Hematopoietic multipotent progenitor cell treated with erythropoietin and hydrocortisone succinate and interleukin-3 and kit ligand, for 15 days (in vitro differentiated cells): ENCODE measurements around the gene ZNF133.
"Not testable (repeated sequence)": the region's sequence is repeated elsewhere in the genome, so short reads cannot be mapped to it uniquely, and the experiment has no call there.

ENCODE experiments used
- DNase-seq: peaks from one replicate; pipeline ENCODE4 v3.0.0-alpha.2; 2015; ENCODE audit warnings: low spot score

Gene ZNF133

GRCh38 chr20:18287915-18288748, at the start of gene ZNF133:
ZNF133 (plus strand) TSS chr20:18288527; CDS start chr20:18305687, 17,160 bp downstream.
- peak; percentile 96 for DNase-seq

DNA sequence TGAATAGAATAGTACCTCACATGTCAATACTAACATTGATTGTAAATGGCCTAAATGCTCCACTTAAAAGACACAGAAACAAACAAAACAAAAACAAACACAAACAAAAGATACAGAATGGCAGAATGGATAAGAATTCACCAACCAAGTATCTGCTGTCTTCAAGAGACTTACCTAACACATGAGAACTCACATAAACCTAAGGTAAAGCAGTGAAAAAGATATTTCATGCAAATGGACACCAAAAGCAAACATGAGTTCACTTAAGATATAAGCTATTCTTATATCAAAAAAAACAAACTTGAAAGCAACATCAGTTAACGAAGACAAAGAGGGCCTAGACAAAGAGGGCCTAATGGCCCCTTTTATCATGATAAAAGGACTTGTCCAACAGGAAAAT, 47.3 kb upstream of the ZNF133 start:
- DNase-seq: no peak

GRCh38 chr20:18243802-18244201, 44.5 kb upstream of the ZNF133 start:
- DNase-seq: no peak

DNA sequence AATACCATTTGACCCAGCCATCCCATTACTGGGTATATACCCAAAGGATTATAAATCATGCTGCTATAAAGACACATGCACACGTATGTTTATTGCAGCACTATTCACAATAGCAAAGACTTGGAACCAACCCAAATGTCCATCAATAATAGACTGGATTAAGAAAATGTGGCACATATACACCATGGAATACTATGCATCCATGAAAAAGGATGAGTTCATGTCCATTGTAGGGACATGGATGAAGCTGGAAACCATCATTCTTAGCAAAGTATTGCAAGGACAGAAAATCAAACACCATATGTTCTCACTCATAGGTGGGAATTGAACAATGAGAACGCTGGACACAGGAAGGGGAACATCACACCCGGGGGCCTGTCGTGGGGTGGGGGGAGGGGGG, 39.8 kb upstream of the ZNF133 start:
- DNase-seq: not testable (repeated sequence)

- no peak for DNase-seq
Measured at GRCh38 chr20:18250217-18250616, 38.1 kb upstream of the ZNF133 start.

DNA sequence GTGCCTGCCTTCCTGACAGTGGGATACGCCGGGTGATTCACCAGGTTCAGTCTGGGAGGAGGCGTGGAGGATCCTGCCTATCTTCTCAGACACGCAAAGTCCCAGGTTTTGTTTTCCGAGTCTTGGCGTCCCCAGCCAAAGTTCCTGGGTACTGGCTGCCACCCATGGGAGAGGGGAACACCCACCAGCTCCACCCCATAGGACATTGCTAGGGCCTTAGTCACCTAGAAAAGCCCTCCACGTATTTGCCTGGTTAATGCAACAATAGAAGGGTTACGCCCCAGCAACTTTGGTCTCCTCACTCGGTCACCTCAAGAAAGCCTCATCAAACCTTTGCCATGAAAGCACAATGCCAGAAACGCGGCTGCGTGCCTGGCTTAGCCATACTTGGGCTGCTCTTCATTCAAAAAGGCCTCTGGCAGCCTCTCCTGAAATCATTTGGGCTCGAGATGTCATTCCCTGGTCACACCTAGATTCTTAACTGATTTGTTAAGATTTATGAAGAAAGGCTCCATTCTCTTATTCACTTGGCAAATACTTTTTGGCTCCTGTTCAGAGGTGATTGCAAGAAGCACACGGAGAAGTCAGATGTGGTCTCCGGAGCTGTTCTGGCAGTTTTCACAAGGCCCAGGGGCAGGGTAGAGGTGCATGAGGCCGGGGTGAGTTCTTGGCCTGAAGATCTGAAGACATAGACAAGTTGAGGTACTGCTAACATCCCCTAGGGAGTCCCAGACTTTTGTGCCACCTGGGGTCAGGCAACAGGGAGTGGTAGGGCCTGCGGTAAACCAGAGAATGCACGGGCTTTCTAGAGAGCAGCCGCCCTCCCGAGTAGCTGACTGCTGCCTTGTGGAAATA, 35.5 kb upstream of the ZNF133 start:
- no peak for DNase-seq

DNA sequence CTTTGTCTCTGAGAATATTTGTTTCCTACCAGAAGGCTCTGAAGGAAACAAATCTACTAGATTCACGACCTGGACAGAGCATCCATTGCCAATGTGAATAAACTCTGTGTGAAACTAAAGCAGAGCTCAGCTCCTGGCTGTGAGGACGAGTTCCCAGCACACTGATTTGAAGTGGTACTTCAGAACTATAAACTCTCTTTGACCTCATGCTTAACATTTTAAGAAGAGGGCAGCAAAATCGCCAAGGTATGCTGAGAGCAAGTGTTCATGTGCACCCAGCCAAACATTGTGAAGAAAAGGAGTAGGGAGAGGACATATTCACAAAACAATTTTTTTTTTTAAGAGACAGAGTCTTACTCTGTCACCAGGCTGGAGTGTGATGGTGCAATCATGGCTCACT, 33.7 kb upstream of the ZNF133 start:
- DNase-seq: no peak

- no peak for DNase-seq
Measured at GRCh38 chr20:18255526-18255925, 32.8 kb upstream of the ZNF133 start.

DNA sequence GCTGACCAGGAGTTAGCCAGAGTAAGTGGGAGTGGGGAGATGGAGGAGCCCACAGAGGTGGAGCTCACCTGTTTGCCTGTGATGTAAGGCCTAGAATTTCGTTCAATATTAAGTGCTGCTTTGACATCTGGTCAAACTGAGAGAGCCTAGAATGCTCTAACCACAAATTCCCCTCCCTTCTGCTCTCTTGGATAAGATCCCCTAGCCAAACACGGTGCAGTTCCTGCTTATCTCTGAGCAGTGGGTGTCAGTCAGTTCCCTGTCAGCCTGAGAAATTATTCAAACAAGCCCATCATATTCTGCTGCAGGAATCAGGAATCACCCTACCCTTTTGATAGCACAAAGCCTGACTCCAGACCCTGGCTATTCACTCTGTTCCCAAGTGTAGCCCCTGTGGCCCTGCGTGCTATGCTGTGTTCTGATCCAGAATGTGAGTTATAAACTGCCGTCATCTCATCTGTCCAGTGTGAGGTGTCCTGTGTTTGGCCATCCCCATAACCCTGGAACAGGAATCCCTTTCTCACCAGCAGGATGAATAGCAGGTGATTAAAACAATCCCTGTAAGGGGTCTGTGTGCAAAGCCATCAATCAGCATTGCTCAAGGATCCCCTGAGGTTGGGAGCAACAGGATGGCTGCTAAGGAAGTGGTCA, 31.8 kb upstream of the ZNF133 start:
- peak; percentile 77 for DNase-seq

- DNase-seq: peak; percentile 37
Measured at GRCh38 chr20:18258126-18258860, 30.0 kb upstream of the ZNF133 start.

DNA sequence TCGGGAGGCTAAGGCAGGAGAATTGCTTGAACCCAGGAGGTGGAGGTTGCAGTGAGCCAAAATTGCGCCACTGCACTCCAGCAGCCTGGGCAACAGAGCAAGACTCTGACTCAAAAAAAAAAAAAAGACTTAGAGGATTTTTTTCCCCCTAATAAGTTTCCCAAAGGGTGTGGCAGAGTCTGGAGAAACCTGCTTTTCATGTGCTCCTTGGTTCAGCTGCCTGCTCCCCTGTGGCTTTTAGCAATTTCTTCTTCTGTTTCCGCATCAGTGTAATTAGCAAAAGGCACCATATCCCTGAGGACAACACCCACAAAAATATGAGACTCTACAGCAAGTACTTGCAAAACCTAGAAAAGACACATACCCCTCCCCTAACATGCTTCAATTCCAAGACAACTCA, 28.6 kb upstream of the ZNF133 start:
- DNase-seq: no peak

- no peak for DNase-seq
Measured at GRCh38 chr20:18263723-18264122, 24.6 kb upstream of the ZNF133 start.

- DNase-seq: no peak
Measured at GRCh38 chr20:18265441-18265840, 22.9 kb upstream of the ZNF133 start.

DNA sequence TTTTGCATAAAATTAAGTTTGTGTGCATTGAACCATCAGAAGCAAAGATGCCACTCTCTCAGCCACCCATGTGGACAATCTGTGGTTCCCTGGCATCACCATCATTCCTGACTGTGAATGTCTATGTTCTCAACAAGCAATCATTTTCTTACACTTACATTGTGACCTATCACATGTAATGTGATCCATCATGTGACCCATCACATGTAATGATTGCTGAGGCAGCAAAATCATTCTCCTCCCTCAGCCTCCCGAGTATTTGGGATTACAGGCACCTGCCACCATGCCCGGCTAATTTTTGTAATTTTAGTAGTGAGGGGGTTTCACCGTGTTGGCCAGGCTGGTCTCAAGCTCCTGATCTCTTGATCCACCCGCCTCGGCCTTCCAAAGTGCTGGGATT, 22.0 kb upstream of the ZNF133 start:
- no peak for DNase-seq

DNA sequence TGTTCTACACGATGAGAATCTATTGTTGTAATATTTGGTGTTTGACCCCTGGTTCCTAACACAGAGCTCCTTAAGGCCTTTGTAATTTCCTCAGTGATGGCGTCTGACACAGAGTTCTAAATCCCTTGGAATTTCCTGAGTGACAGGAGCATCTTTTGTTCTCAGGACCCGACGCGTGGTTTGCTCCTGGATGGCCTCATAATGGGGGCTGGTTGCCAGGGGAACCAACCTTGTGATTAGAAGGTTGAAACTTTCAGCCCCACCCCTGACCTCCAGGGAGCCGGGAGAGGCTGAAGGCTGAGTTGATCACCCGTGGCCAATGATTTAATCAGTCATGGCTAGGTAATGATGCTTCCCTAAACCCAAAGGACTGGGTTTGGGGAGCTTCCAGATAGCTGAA, 20.5 kb upstream of the ZNF133 start:
- DNase-seq: no peak

GRCh38 chr20:18271160-18271559, 17.2 kb upstream of the ZNF133 start:
- no peak for DNase-seq

DNA sequence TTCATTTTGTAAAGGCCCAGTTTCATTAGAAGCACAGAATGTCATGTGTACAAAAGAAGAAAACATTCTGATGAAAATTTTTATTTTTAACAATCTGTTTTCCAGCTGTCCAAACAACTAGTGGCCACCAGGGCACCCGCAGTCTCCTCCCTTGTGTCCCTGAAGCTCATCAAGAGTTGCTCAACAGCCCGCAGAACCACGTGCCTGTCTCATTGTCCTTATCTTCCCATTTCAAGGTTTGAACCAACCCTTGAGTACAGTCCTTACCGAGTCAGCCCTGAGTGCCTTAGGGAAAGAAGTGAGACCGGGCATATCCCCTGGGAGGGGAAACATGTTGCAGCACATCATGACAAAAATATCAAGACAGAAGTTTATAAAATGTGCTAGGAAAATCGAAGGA, 15.9 kb upstream of the ZNF133 start:
- DNase-seq: no peak

DNA sequence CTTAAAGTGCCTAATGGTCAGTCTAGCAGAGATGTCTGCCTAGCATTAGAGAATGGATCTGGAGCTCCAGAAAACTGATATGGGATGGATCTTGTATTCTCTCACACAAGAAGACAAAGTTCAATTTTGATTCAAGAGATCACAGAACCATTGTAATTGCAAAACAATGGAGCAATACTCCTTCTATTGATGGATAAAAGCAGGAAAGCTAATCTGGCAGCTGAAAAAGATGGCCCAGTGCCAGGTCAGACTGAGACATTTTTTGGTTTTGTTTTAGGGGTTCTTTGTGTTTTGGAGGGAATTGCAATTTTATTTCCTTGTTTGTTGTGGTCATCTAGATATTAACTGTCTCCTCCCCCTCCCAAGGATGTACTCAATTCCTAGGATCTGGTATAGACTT, 14.6 kb upstream of the ZNF133 start:
- no peak for DNase-seq

- not testable (repeated sequence) for DNase-seq
Measured at GRCh38 chr20:18275960-18276359, 12.4 kb upstream of the ZNF133 start.

- peak; percentile 77 for DNase-seq
Measured at GRCh38 chr20:18276821-18277220, 11.5 kb upstream of the ZNF133 start.

DNA sequence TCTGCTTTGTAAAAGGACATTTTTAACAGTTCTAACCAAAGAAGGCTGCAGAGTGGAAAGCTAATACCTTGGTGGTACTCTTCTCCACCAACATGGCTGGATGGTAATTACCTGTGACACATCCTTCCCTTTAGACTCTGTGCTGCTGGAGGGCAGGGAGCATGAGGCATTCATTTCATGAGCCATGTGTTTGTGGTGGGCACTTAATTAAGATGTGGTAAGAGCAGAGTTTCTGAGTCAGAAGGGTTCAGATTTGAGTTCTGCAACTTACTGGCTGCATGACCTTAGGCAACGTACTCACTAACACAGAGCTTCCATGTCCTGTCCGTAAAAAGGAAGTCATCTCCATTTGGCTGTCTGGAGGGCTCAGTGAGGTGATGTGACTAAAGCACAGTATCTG, 9.1 kb upstream of the ZNF133 start:
- no peak for DNase-seq
